Astrocyte (in vitro differentiated cells and primary cell): Measurements from ENCODE around the gene CPA5.

Experiments used
- EZH2 ChIP-seq: IDR thresholded peaks from 2 replicates; pipeline ENCODE4 v1.6.1; 2012; ENCODE audit warnings: mild to moderate bottlenecking, low read length, inconsistent platforms; ENCODE audit not compliant: insufficient read depth
- TF ChIP-seq, protein P1 (sequence below): IDR thresholded peaks from 2 replicates; pipeline ENCODE4 v1.5.1; 2011; ENCODE audit warnings: low read depth, mild to moderate bottlenecking, inconsistent platforms, low read length, moderate library complexity; ENCODE audit not compliant: insufficient read depth

DNA sequence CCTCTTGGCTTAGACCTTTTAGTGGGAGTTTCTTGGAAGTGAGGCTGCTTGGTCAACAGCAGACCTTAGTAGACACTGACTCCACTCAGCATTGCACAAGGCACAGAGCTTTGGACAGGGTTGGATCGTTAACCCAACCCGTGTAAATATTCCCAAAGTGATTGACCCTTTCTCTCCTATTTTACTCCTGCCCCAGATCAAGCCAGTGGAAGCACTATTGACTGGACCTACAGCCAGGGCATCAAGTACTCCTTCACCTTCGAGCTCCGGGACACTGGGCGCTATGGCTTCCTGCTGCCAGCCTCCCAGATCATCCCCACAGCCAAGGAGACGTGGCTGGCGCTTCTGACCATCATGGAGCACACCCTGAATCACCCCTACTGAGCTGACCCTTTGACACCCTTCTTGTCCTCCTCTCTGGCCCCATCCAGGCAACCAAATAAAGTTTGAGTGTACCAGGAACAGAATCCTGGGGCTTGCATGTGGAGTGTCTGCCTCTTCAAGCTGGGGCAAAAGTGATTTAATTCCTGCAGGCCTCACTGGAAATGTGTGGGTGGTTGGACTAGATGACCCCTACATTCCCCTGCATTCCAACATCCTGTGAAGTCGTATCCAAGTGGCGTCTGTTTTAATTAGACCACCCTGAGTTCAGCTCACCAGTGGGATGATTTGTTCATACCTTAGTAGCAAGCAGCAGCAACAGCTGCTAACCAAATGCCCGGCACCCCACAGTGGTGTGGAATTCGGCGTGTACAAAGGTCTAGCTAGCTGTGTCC, 43.2 kb downstream of the CPA5 start:
- TF ChIP-seq, protein P1, sequence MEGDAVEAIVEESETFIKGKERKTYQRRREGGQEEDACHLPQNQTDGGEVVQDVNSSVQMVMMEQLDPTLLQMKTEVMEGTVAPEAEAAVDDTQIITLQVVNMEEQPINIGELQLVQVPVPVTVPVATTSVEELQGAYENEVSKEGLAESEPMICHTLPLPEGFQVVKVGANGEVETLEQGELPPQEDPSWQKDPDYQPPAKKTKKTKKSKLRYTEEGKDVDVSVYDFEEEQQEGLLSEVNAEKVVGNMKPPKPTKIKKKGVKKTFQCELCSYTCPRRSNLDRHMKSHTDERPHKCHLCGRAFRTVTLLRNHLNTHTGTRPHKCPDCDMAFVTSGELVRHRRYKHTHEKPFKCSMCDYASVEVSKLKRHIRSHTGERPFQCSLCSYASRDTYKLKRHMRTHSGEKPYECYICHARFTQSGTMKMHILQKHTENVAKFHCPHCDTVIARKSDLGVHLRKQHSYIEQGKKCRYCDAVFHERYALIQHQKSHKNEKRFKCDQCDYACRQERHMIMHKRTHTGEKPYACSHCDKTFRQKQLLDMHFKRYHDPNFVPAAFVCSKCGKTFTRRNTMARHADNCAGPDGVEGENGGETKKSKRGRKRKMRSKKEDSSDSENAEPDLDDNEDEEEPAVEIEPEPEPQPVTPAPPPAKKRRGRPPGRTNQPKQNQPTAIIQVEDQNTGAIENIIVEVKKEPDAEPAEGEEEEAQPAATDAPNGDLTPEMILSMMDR: no peak
- TF ChIP-seq EZH2: no peak
